Activated CD4-positive, alpha-beta T cell treated with anti-CD3 and anti-CD28 coated beads, Interleukin-2, amount 50 U/mL, for 1 hour (primary cell): ENCODE data around the gene HIVEP3.

Experiments used
- DNase-seq: peaks from one replicate; pipeline ENCODE4 v3.0.0-alpha.2; 2020

Gene HIVEP3

DNA sequence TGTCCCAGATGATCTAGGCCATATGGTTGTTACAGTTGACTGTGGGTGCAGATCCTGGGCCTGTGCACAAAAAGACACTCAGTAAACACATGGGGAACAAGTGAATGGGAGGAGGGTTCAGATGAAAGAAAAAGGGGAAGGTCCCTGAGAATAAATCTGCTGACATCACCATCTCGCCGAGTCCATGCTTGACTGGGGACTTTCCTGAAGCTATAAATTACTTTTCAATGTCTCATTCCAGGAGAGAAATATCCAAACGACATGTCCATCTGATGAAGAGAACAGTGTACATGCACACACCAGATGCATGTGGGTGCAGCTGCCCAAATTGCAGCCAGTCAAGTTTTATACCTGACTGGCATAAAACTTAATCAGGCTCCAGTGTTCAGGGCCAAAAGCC lies 109.0 kb downstream of the HIVEP3 start:
- DNase-seq = no peak

DNA sequence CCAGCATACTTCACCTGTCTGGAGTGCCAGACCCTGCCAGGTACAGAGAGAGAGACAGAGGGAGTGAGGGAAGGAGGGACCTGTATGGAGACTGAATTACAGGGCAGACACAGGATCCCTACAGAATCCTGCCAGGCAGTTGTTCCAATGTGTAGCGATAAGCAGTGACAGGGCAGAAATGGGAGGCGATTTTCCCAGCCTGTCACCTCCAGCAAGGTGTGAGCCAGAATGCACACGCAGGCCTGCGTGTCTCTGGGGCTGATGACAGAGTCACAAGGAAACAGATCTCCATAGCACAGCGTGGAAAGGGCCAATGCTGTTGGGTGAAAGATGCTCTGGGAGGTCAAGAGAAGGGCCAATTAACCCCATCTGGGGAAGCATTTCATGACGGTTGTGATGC lies 111.3 kb downstream of the HIVEP3 start:
- DNase-seq = no peak

DNA sequence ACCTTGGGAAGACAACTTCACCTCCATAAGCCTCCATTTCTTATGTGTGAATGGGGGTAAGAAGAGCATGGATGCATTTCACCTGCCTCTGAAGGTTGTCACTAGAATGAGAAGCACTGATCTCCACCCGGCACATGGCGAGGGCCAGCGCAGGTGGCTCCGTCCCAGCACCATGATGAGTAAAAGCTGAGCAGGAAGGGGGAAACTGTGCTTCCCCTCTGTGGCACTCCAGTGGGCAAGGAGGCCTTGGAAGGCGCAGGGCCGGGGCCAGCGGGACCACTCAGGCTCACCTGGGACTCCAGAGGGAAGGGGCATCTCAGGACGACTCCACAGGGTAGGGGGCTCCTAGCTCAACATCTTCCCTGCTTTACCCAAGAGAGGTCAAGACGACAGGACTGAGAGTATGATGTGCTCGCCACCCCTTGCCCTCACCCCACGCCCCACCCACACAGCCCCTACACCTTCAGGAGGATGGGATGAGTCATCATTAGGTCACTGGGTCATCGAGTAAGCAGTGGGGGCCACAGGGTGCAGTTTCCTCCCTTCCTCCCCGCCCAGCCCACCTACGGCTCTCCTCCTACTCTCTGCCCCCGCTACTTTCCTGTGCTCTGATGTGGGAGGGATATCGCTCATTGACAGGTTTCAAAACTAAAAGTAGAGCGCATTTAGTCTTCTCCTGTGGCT lies 112.1 kb downstream of the HIVEP3 start:
- DNase-seq = peak; percentile 21

DNA sequence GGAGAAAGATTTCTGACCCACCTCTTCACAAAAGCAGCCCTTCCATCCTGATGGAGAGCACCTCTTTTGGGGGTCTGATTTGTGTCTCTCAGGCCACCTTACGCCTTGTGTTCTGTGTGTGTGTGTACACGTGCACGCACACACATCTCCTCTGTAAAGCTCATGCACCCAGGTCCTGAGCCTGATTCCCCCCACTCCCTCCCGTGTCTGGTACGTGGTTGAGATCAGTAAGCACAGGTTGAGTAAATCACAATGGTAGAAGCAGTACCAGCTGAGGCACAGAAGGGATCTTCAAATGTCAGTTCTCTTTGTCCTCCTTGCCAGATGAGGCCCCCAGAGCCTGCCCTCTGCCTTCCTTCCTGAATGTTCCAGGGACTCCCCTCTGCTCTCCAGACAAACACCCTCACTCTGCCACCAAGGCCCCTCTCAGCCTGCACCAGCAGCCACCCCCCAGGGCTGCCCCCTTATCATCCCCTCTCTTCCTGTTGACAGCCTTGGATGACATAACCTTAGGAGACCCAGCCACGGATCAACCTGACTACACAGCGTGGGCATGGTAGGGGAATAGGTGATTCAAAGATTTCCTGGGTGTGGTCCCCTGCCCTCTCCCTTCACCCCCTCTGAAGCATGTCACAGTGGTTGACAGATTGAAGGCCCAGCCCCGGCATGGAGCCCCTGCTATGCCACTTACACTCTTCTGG lies 112.8 kb downstream of the HIVEP3 start:
- no peak for DNase-seq

DNA sequence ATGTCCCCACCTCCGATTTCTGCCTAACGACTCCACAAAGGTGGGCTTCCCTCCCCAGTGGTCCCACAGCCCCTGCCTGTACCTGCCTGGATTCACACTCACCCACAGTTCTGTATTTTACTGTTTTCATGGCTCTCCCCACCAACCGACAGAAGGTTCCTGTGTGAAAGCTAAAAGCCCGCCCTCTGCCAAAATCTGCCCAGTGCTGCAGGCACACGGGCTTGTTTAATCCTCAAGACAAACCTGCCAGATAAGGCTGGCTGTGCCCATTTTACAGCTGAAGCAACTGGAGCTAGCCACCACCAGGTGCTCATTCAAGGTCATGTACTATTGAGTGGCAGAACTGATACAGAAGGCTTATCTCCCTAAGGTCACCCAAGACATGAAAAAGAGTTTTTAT lies 114.5 kb downstream of the HIVEP3 start:
- DNase-seq = peak; percentile 22

DNA sequence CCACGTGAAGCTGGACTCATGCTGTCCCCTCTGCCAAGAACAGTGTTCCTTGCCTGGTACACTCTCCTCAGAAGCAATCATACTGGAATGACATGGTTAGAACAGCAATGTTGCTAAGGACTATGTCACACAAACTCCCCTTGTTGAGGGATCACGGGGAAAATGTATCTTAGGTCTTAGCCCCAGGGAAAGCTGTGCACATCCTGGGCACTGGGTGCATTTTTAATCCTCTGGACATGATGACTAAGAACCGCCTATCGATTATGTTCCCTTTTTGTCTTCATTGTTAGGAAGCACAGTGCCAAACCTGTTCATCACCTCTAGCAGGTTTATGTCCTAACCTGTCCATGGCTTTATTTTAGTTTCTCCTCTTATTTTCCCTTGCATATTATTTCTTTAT lies 115.1 kb downstream of the HIVEP3 start:
- no peak for DNase-seq

DNA sequence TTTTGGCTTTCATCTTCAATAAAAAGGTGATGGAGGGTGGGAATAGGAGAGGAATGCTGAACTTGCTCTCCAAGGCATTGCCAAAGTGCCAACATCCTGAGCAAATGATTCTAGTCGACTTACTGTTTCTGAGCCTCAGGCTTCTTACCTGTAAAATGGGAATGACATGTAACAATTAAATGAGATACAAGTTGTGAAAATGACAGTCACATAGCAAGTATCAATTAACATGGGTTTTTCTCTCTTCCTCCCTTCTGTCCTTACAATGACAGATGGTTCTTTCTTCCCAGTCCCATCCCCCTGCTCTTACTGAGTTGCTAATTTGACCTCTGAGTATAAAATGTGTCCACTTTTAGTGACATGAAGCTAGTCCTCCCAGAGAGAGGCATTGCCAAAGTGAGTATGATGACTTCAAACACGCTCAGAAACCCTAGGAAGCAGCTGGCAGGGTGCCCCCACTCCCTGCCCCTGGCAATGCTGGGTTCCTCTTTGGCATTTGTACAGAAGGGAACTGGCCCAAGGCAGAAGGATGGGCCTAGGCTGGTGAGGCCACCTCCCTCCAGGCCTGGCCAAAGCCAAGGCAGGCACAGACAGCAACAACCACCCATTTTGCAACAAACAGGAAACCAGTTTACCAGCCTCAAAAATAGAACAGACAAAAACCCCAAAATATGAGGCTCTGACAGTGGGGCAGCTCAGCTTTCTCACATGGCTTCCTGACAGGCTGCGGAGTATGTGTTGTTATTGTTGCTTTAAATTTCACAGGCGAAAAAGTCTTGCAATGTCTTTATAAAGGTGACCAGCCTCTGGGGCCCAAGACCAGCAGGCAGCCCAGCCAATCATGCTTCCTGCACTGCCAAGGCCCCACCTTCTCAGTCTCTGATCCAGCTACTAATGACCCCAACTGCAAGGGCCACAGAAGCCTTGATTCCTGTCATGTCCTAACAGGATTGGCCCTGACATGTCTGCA lies 115.9 kb downstream of the HIVEP3 start:
- DNase-seq = peak; percentile 12

- no peak for DNase-seq
Observed at GRCh38 chr1:41800311-41800829, 118.4 kb downstream of the HIVEP3 start.

DNA sequence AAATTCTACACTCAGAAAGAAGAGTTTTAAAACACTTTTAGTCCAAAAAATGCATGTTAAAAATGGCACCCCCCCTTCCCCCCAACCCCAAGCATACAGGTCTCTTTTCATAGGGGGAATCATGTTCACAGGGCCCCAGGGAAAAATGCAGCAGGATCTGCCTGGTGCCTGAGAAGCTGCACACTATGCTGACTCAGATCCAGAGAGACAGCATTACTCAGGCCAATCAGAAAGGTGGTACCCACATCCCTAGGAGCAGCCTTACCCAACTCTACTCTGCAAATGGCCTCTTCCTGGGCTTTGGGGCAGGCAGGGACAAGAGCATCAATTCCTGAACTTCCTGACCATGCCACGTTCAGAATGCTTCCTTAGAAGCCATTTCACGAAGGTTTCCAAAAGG lies 119.0 kb downstream of the HIVEP3 start:
- DNase-seq = no peak

DNA sequence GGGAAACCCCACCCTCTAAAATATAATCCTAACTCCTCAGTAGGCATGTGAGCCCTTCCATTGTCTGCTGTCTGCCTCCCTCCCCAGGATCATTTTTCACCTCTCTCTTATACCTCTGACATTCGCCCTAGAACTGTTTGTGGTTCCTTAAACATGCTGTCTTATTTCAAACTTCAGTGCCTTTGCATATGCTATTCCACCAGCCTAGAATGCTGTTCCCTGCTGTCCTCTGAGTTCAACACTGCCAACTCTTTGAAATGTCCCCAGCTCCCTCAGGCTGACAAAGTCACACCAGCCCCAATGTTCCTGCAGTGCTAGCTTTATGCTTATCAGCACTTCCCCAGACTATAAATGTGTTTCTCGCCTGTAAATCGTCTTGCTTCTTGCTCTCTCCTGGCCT lies 119.5 kb downstream of the HIVEP3 start:
- no peak for DNase-seq

- no peak for DNase-seq
Observed at GRCh38 chr1:41795205-41795762, 123.4 kb downstream of the HIVEP3 start.

DNA sequence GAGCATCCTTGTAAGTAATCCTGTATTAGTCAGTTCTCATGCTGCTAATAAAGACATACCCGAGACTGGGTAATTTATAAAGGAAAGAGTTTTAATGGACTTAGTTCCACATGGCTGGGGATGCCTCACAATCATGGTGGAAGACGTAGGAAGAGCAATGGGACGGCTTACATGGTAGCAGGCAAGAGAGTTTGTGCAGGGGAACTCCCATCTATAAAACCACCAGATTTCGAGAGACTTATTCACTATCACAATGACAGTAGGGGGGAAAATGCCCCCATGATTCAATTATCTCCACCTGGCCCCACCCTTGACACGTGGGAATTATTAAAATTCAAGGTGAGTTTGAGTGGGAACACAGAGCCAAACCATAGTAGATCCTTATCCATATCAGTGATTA lies 124.7 kb downstream of the HIVEP3 start:
- no peak for DNase-seq

GRCh38 chr1:41792485-41792770 lies 126.3 kb downstream of the HIVEP3 start:
- no peak for DNase-seq

DNA sequence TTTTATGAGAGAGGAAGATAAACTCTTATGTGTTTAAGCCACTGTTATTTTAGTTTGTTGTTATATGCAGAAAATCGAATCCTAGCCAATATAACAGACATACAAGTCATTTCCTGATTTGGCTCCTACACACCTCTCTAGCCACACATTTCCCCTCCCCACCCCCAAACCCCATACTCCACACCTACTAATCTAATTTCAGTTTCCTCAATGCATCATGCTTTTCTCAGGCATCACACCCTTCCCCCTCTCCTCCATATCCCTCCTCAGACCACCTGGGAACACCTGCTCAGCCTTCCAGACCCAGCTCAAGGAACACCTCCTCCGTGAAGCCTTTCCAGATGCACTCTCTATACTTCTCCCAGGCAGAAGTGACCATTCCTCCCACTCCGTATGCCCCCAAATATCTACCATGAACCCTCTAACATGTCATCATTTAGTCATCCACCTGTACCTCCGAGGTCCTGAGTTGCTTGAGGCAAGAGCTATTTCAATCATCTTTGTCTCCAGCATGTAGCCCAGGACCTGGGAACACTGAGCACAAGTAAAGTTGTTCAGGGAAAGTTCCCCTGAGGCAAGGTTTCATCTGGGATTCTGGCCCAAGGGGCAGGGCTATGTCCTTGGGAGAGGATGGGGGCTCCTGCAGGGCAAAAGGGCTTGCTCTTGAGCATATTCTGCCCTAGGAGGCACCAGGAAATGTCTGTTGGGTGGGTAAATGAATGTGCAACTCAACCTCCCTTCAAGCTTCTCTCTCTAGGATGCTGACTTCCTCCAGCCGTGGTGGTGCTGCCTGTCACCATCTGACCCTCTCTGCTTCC lies 126.8 kb downstream of the HIVEP3 start:
- DNase-seq = no peak

- no peak for DNase-seq
Observed at GRCh38 chr1:41790351-41790750, 128.4 kb downstream of the HIVEP3 start.

- no peak for DNase-seq
Observed at GRCh38 chr1:41789661-41790330, 128.9 kb downstream of the HIVEP3 start.

DNA sequence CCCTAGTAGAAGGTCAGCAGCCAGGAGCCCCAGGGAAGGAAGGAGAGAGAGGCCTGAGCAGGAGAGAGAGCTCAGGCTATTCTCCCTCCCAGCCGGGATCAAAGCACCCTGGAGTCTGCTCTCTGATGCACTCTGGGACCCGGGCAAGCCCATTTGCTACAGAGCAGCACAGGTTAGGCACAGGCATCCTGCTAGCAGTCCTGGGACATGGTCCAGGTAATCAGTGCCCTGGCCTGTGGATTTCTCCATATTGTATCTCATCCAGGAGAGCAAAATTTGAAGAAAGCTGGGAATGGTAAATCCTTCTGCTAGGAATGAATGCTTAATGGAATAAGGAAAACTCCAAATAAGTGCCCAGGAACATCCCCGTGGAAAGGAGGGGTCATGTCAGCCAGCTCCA lies 130.3 kb downstream of the HIVEP3 start:
- DNase-seq = no peak

DNA sequence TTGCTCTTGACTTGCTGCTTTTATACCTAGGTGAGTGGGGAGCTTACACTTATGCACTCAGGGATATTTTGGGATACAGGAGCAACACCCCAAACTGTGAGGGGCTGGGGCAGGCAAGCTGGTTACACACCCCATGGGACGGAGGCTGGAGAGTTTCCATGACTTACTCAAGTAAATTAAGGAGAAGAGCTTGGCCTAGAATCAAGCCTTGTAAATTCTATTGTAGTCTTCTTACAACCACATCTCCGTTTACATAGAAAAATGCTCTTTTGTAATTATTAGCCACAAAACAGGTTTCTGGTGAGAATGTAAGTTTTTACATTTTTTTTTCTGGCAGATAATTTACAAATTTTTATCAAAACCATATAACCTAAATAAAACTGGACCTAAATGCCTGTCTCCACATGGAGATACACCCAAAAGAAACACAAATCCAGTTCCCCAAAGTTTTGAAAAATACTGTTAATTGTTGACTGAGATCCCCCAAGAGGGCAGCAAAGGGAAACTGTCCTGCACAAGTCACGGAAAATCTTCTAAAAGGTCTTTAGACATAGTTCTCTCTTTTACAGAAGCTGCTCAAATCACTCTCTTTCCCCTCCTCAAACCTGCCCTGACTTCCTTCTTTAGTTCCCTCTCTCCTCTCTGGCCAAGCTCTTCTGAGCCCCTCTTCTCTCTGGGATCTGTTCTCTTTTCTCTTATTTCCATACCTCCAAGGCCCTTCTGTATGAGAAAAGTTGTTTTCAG lies 134.0 kb downstream of the HIVEP3 start:
- DNase-seq = no peak

DNA sequence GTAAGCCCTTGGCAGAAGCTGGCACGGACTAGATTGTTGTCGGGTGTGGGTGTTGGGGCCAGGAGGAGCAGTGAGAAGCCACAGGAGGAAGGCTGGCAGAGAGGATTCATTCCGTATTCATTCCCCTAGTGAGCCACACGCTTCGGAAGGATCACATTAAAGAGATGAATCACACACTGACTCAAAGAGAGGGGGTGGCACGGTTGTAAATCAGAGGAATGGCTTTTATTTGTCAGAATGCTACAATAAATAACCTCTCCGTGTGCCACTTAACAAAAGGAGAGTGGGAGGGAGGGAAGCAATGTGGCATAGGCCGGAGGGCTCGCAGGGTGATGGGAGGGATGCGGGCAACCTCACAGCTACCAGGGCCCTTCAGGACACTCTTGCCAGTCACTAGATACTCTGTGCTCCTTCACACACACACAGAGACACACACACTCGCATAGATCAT lies 135.5 kb downstream of the HIVEP3 start:
- DNase-seq = no peak

DNA sequence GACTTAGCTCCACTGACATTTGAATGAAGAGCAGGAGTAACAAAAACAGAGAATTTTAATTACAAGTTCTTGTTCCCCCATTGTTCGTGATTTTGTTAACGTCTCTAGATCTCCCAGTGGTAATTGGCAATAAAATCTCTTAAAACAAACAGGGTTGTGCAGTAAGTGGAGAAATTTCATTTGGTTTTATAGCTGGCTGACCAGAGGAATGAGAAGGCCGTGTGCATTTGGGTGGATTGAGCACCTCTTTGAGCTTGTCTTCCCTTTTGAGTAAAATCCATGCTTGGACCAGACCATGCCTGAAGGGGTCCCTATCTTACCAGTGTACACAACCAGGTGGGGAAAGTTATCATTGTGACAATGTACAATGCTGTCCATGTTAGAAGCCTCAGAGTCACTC lies 137.8 kb downstream of the HIVEP3 start:
- no peak for DNase-seq

- no peak for DNase-seq
Observed at GRCh38 chr1:41780322-41780721, 138.4 kb downstream of the HIVEP3 start.
